Uterine smooth muscle cell (primary cell): ENCODE results near the gene GNL1. TPM values are rescaled to one million over a fixed set of nuclear protein-coding genes. Genes with fewer than 3 reads are reported as not detected.

Experiments
- total RNA-seq: library from RNA; depleted of rRNA; stranded (reverse); fragments of >200 nt; gene quantifications from 2 replicates; pipeline ENCODE4 v1.2.3, GENCODE V29; 2014

GNL1 gene
- total RNA-seq, result 56.8 and 62.1 TPM in 2 replicates

GRCh38 chr6:30556066-30556905 is at the start of gene GNL1:
Gene GNL1 (minus strand): TSS chr6:30556489. CDS start chr6:30556203, 286 bp downstream.

GRCh38 chr6:30571075-30571761 is 14.9 kb upstream of the GNL1 start, which contains the start of gene ABCF1:
Gene ABCF1 (plus strand): TSS chr6:30571442. CDS start chr6:30571488, 46 bp downstream.

GRCh38 chr6:30556906-30557682 is 805 bp upstream of the GNL1 start, which contains the start of gene PRR3:
Gene PRR3 (plus strand): TSS chr6:30557295. CDS start chr6:30557345, 50 bp downstream.

Other genes starting within 250 kb of the GNL1 start
- 8.4 and 13.9 TPM in 2 replicates for gene TRIM39, start 229.6 kb downstream of the GNL1 start, total RNA-seq
- gene RPP21, start 211.3 kb downstream of the GNL1 start, total RNA-seq, result 28.9 and 30.0 TPM in 2 replicates
- gene HLA-E, start 67.0 kb downstream of the GNL1 start, total RNA-seq, result 166 and 211 TPM in 2 replicates
- gene PRR3, start 806 bp upstream of the GNL1 start, total RNA-seq, result 3.6 and 4.5 TPM in 2 replicates
- 45.4 and 62.5 TPM in 2 replicates for gene ABCF1, start 15.0 kb upstream of the GNL1 start, total RNA-seq
- 18.0 and 20.0 TPM in 2 replicates for gene PPP1R10, start 60.8 kb upstream of the GNL1 start, total RNA-seq
- 55.4 and 87.9 TPM in 2 replicates for gene MRPS18B, start 61.4 kb upstream of the GNL1 start, total RNA-seq
- gene ATAT1, start 70.4 kb upstream of the GNL1 start, total RNA-seq, result 3.4 and 5.1 TPM in 2 replicates
- 3.6 and 3.9 TPM in 2 replicates for gene C6orf136, start 90.6 kb upstream of the GNL1 start, total RNA-seq
- 39.2 and 51.0 TPM in 2 replicates for gene DHX16, start 116.5 kb upstream of the GNL1 start, total RNA-seq
- gene PPP1R18, start 130.2 kb upstream of the GNL1 start, total RNA-seq, result 49.8 and 53.6 TPM in 2 replicates
- 2.2 and 4.0 TPM in 2 replicates for gene NRM, start 134.5 kb upstream of the GNL1 start, total RNA-seq
- gene MDC1, start 160.8 kb upstream of the GNL1 start, total RNA-seq, result 4.6 and 13.2 TPM in 2 replicates
- gene TUBB, start 163.9 kb upstream of the GNL1 start, total RNA-seq, result 508 and 873 TPM in 2 replicates
- 154 and 155 TPM in 2 replicates for gene FLOT1, start 186.2 kb upstream of the GNL1 start, total RNA-seq
- gene IER3, start 188.1 kb upstream of the GNL1 start, total RNA-seq, result 41.9 and 49.7 TPM in 2 replicates